Activated T-cell treated with anti-CD3 and anti-CD28 coated beads, Interleukin-2, amount 50 U/mL, for 4 hours (primary cell): ENCODE measurements around the gene ZNF506. TPM values are rescaled to one million over a fixed set of nuclear protein-coding genes. Genes with fewer than 3 reads are reported as not detected.

Source experiments
- ATAC-seq, 2 donors: fragments of 200-7000 bp; cut with Tn5 transposase; one replicate each; pipeline ENCODE4 v1.10.0; 2021
- DNase-seq: peaks from one replicate; pipeline ENCODE4 v3.0.0-alpha.2; 2020
- H3K27me3 Mint-ChIP-seq: one replicate; pipeline ENCODE4 v1.8.0; 2021; ENCODE audit warnings: low read depth, mixed read lengths
- H3K36me3 Mint-ChIP-seq: one replicate; pipeline ENCODE4 v1.8.0; 2022; ENCODE audit warnings: mixed read lengths; ENCODE audit not compliant: insufficient read depth
- H3K4me1 Mint-ChIP-seq: one replicate; pipeline ENCODE4 v1.8.0; 2021; ENCODE audit warnings: low read depth, mixed read lengths
- H3K4me3 Mint-ChIP-seq: one replicate; pipeline ENCODE4 v1.8.0; 2021; ENCODE audit warnings: mild to moderate bottlenecking, moderate library complexity, mixed read lengths
- H3K9me3 Mint-ChIP-seq: one replicate; pipeline ENCODE4 v1.8.0; 2021; ENCODE audit warnings: mixed read lengths
- total RNA-seq, 3 donors: library from RNA; stranded (reverse); gene quantifications; one replicate each; pipeline ENCODE4 v1.2.1, GENCODE V29; 2021

Gene ZNF506
- total RNA-seq, 3 donors from 2014 or later, result 11.6 to 17.0 (median 16.6) TPM

- no peaks in the 10 kb centered on the region for H3K4me1 Mint-ChIP-seq
- H3K4me3 Mint-ChIP-seq, result no peak overlapping the region
- H3K36me3 Mint-ChIP-seq, result no peaks in the 10 kb centered on the region
- no peaks in the 10 kb centered on the region for H3K27me3 Mint-ChIP-seq
- no peak for DNase-seq
- no peaks in the 10 kb centered on the region for H3K9me3 Mint-ChIP-seq
- no peak for ATAC-seq
Observed at GRCh38 chr19:19758164-19758563, 63.4 kb downstream of the ZNF506 start.

- Mint-ChIP-seq H3K4me3 (no peak overlapping the region), H3K36me3 (no peaks in the 10 kb centered on the region), H3K9me3 (no peaks in the 10 kb centered on the region), H3K27me3 (no peaks in the 10 kb centered on the region), H3K4me1 (no peaks in the 10 kb centered on the region)
- ATAC-seq (no peak), DNase-seq (no peak)
Observed at GRCh38 chr19:19752760-19753403, 68.7 kb downstream of the ZNF506 start.

DNA sequence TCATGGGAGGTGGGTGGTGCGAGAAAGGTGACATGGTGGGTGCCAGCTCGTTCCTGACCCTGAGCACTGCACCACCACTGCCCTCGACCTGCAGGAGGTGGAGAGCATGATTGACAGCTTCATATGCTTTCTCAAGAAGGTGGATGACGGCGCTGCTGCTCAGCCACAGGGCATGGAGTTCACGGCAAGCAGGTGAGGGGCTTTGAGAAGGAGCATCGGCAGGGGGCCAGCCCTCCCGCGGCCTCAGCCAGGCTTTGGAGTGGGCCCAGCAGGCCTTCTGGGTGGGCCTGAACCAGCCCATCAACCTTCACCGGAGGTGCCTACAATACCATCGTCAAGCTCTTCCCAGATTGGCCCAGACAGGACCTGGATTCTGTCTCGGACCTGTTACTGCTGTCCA is 69.7 kb downstream of the ZNF506 start:
- ATAC-seq (no peak), DNase-seq (no peak)
- Mint-ChIP-seq H3K9me3 (no peaks in the 10 kb centered on the region), H3K27me3 (no peaks in the 10 kb centered on the region), H3K36me3 (no peaks in the 10 kb centered on the region), H3K4me1 (no peaks in the 10 kb centered on the region), H3K4me3 (no peak overlapping the region)

DNA sequence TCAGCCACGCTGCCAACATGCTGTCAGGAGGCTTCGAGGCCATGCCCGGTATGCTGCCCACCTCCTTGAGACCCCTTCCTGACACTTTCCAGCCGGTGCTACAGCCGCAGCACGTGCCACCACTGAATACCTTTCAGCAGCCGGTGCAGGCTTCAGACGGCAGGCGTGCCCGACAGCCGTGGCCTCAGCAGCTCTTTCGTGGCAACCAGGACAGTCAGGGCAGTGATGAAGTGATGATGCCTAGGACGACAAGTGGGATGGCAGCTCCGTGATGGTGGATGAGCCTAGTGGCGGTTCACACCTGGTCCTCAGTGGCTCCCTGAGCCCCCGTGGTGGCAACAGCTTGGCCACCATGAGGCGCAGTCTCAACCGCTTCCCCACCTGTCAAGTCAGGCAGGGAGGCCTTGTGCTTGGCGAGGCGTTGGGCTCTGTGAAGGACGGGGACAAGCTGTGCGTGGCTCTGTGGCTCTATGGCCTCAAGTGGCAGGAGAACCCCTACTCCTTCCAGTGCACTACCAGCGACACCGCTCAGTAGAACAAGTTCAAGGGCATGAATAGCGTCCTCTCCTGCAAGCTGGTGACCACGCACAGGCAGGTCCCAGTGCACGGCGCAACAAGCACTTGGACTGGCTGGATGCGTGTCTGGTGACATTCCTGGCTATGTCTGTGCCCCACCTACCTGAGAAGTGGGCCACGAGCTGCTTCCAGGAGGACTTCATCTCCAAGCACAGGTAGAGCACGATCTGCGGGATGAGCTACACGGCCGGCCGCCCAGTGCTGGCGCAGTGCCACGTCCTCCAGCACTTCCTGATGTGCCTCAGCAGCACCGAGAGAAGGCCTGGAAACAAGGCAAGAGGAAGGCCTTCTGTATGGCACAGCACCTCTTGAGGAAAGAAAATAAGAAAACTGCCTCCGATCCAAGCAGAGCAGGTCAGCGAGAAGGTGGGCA is 70.4 kb downstream of the ZNF506 start:
- Mint-ChIP-seq H3K4me1 (no peaks in the 10 kb centered on the region), H3K4me3 (no peak overlapping the region)

DNA sequence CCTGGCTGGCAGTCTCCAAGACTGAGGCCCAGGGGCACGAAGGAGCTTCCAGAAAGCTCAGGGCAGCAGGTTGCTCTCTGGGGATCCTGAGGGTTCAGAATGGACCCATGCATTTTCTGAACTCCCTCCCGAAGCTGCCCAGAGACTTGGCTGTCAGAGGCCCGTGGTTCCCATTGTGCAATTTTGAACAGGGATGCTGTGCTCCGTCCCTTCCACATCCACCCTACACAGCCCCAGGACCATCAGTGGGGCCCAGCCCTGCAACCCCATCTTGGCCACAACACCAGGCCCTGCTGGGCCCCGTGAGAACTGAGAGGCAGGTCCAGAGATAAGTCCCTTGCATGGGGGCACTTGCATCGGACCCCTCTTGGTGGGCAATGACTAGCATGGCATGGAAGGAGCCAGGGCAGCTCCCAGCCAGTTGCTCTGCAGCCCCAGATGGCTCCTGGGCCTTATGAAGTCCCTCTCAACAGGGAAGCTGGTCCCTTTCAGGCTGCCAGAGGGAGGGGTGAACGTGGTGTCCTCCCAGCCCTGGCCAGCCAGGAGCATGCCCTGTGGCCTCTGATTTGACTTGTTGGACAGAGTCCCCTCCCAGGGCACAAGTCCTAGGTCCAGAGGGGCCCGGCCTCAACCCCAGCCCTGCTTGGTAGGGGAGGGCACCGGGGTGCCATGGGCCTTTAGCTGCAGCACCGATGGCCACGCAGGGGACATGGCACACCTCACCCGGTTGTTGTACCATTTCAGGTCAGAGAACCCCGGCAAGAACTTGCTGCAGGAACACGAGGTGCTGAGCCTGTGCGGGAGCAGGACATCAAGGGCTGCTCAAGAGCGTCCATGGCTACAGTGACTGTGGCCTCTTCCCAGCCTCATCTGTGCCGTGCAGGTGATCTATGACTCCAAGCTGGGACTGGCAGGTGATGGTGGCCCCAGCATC is 71.4 kb downstream of the ZNF506 start:
- no peaks in the 10 kb centered on the region for H3K27me3 Mint-ChIP-seq
- ATAC-seq, result no peak

More for the DNA sequence above, 70.4 kb downstream of the ZNF506 start:
- no peak for DNase-seq
- ATAC-seq, result no peak
- no peaks in the 10 kb centered on the region for H3K27me3 Mint-ChIP-seq
- H3K36me3 Mint-ChIP-seq, result no peaks in the 10 kb centered on the region
- H3K9me3 Mint-ChIP-seq, result no peaks in the 10 kb centered on the region

GRCh38 chr19:19749117-19749907 is 72.2 kb downstream of the ZNF506 start:
- Mint-ChIP-seq H3K4me1 (no peaks in the 10 kb centered on the region), H3K27me3 (no peaks in the 10 kb centered on the region), H3K9me3 (no peaks in the 10 kb centered on the region), H3K36me3 (no peaks in the 10 kb centered on the region), H3K4me3 (no peak overlapping the region)
- DNase-seq (no peak), ATAC-seq (no peak)

More for the DNA sequence above, 71.4 kb downstream of the ZNF506 start:
- no peak overlapping the region for H3K4me3 Mint-ChIP-seq
- no peaks in the 10 kb centered on the region for H3K36me3 Mint-ChIP-seq
- no peaks in the 10 kb centered on the region for H3K4me1 Mint-ChIP-seq
- no peaks in the 10 kb centered on the region for H3K9me3 Mint-ChIP-seq
- no peak for DNase-seq

- ATAC-seq, result no peak
- H3K36me3 Mint-ChIP-seq, result no peaks in the 10 kb centered on the region
- H3K9me3 Mint-ChIP-seq, result no peaks in the 10 kb centered on the region
Observed at GRCh38 chr19:19748249-19748938, 73.2 kb downstream of the ZNF506 start.

DNA sequence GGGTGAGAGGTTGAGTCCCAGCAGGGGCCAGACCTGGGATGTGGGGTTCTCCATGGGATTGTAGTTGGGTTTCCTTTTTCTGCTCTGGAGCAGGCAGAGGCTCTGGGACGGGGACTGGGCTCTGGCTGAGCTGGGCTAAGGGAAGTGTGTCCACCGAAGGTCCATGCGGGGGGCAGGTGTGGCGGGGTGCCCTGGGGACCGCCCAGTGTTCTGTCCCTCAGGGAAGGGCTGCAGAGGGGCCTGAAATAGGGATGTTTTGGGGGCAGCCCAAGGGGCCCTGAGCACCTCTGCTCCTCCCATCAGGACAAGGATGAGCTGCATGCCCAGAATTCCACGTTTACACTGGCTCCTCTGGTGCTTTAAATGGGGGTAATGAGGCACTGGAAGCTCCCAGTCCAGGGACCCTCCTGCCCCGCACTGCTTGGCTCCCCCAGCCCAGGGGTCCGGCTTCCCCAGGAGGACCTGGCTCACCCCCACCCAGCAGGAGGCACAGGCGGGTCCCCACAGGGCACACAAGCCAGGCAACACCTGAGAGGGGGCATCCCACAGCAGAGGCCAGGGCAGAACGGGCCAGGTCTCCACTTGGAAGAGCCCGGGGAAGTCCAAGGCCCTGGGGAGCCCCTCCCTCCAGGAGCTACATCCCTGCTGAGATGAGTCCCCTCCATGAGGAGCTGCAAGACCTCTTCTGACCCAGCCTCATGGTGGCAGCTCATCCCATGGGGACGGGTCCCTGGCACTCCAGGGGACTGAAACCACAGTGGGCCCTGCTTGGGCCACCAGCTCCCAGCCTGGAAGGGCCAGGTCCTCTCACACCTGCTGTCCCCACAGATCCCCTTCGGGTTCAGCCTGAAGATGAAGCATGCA is 74.0 kb downstream of the ZNF506 start:
- Mint-ChIP-seq H3K9me3 (no peaks in the 10 kb centered on the region), H3K27me3 (no peaks in the 10 kb centered on the region), H3K4me3 (no peak overlapping the region), H3K36me3 (no peaks in the 10 kb centered on the region), H3K4me1 (no peaks in the 10 kb centered on the region)
- DNase-seq (no peak), ATAC-seq (no peak)

More at GRCh38 chr19:19748249-19748938, 73.2 kb downstream of the ZNF506 start:
- H3K4me3 Mint-ChIP-seq, result no peak overlapping the region
- H3K27me3 Mint-ChIP-seq, result no peaks in the 10 kb centered on the region
- DNase-seq, result no peak
- no peaks in the 10 kb centered on the region for H3K4me1 Mint-ChIP-seq

- Mint-ChIP-seq H3K4me3 (no peak overlapping the region), H3K27me3 (no peaks in the 10 kb centered on the region), H3K9me3 (no peaks in the 10 kb centered on the region), H3K36me3 (no peaks in the 10 kb centered on the region), H3K4me1 (no peaks in the 10 kb centered on the region)
- ATAC-seq (no peak), DNase-seq (no peak)
Observed at GRCh38 chr19:19746286-19747213, 75.0 kb downstream of the ZNF506 start.

- H3K27me3 Mint-ChIP-seq, result no peaks in the 10 kb centered on the region
- H3K4me3 Mint-ChIP-seq, result no peak overlapping the region
- no peaks in the 10 kb centered on the region for H3K36me3 Mint-ChIP-seq
- ATAC-seq, result no peak
- H3K4me1 Mint-ChIP-seq, result no peaks in the 10 kb centered on the region
- no peaks in the 10 kb centered on the region for H3K9me3 Mint-ChIP-seq
- no peak for DNase-seq
Observed at GRCh38 chr19:19745496-19746285, 75.9 kb downstream of the ZNF506 start.

DNA sequence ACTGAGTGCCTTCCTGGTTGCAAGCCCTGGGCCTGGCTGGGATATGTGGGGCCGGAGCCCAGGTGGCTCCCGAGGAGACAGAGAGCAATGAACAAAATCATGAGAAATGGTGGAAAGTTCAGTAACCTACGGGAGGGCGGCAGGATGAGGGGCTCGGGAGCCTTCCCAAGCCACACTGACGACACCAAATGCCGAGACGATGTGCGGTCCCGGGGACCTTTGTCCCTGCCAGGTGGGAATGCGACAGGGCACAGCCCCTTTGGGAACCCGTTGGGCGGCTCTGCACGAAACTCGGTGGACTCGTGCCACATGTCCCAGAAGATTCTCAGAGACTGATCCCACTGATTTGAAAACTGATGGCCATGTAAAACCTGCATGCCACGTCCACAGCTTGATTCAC is 76.9 kb downstream of the ZNF506 start:
- Mint-ChIP-seq H3K4me3 (no peak overlapping the region), H3K27me3 (no peaks in the 10 kb centered on the region), H3K4me1 (no peaks in the 10 kb centered on the region), H3K9me3 (no peaks in the 10 kb centered on the region), H3K36me3 (no peaks in the 10 kb centered on the region)
- ATAC-seq, result no peak
- DNase-seq, result no peak
